Ectodermal cell (in vitro differentiated cells): ENCODE data around the gene LILRB2.

Experiments
- H3K27ac ChIP-seq: 2 replicates; pipeline ENCODE4 v1.7.0; 2013; ENCODE audit warnings: mild to moderate bottlenecking, low read depth, low read length; ENCODE audit not compliant: insufficient read depth, poor library complexity, severe bottlenecking
- H3K27me3 ChIP-seq: 2 replicates; pipeline ENCODE4 v1.7.0; 2013; ENCODE audit warnings: mild to moderate bottlenecking, low read length; ENCODE audit not compliant: insufficient read depth, control insufficient read depth, poor library complexity, severe bottlenecking
- H3K36me3 ChIP-seq: one replicate; pipeline ENCODE4 v1.7.0; 2013; ENCODE audit warnings: low read length; ENCODE audit not compliant: control insufficient read depth, insufficient read depth
- H3K4me1 ChIP-seq: one replicate; pipeline ENCODE4 v1.7.0; 2013; ENCODE audit warnings: low read length; ENCODE audit not compliant: control insufficient read depth, insufficient read depth
- H3K4me3 ChIP-seq: 2 replicates; pipeline ENCODE4 v1.7.0; 2013; ENCODE audit warnings: low read depth, low read length, control low read depth; ENCODE audit not compliant: insufficient read depth
- H3K9me3 ChIP-seq: 2 replicates; pipeline ENCODE4 v1.7.0; 2013; ENCODE audit warnings: mild to moderate bottlenecking, low read length, moderate library complexity; ENCODE audit not compliant: control insufficient read depth
- WGBS, 2 experiments: methylation state at CpG; one replicate each; pipeline ENCODE4 v1.1.7; 2013; ENCODE audit warnings: missing lambda C conversion rate in 2 of 2; 5-methylcytosine and 5-hydroxymethylcytosine counted together

LILRB2 gene

GRCh38 chr19:54317965-54318240 is 37.0 kb upstream of the LILRB2 start:
- no peaks in the 10 kb centered on the region for H3K4me1 ChIP-seq
- no peak overlapping the region for H3K4me3 ChIP-seq
- WGBS, 2 experiments, result 96 to 98% methylated on average over 9 of the region's 9 CpGs
- no peak overlapping the region for H3K27ac ChIP-seq
- H3K9me3 ChIP-seq, result peaks cover 2% of the 10 kb centered on the region
- H3K36me3 ChIP-seq, result no peaks in the 10 kb centered on the region
- no peaks in the 10 kb centered on the region for H3K27me3 ChIP-seq

- H3K4me3 ChIP-seq, result no peak overlapping the region
- no peak overlapping the region for H3K27ac ChIP-seq
- H3K4me1 ChIP-seq, result no peaks in the 10 kb centered on the region
- peaks cover 2% of the 10 kb centered on the region for H3K9me3 ChIP-seq
- H3K36me3 ChIP-seq, result no peaks in the 10 kb centered on the region
- WGBS, 2 experiments, result 84 to 87% methylated on average over 29 of the region's 29 CpGs
- no peaks in the 10 kb centered on the region for H3K27me3 ChIP-seq
Measured at GRCh38 chr19:54317108-54317964, 36.4 kb upstream of the LILRB2 start.

- Histone ChIP-seq H3K27ac (no peak overlapping the region), H3K9me3 (peaks cover 2% of the 10 kb centered on the region), H3K4me3 (no peak overlapping the region), H3K4me1 (no peaks in the 10 kb centered on the region), H3K36me3 (no peaks in the 10 kb centered on the region), H3K27me3 (no peaks in the 10 kb centered on the region)
- 74 to 82% methylated on average over 11 of the region's 11 CpGs for whole genome bisulfite sequencing, 2 experiments
Measured at GRCh38 chr19:54316746-54317107, 35.8 kb upstream of the LILRB2 start.

- Histone ChIP-seq H3K36me3 (no peaks in the 10 kb centered on the region), H3K27me3 (no peaks in the 10 kb centered on the region), H3K4me3 (no peak overlapping the region), H3K27ac (no peak overlapping the region), H3K4me1 (no peaks in the 10 kb centered on the region), H3K9me3 (no peaks in the 10 kb centered on the region)
- WGBS, 2 experiments, result 89 to 93% methylated on average over 10 of the region's 10 CpGs
Measured at GRCh38 chr19:54315956-54316355, 35.0 kb upstream of the LILRB2 start.

GRCh38 chr19:54312436-54313377 is 31.8 kb upstream of the LILRB2 start, which contains the start of gene LILRA5:
Gene LILRA5, minus strand, starts transcription at chr19:54313166. Its CDS starts 147 bp downstream, at chr19:54313019.
- H3K4me3 ChIP-seq, result no peak within 1 kb of the TSS
- no peaks in the 10 kb centered on the region for H3K4me1 ChIP-seq
- H3K27ac ChIP-seq, result no peak within 1 kb of the TSS
- no peaks in the 10 kb centered on the region for H3K27me3 ChIP-seq
- 74% methylated on average over 13 of the region's 13 CpGs for WGBS, 2 experiments
- H3K36me3 ChIP-seq, result no peaks in the 10 kb centered on the region
- no peaks in the 10 kb centered on the region for H3K9me3 ChIP-seq

- WGBS, 2 experiments, result 83% methylated on average over 6 of the region's 6 CpGs
- Histone ChIP-seq H3K9me3 (no peaks in the 10 kb centered on the region), H3K4me3 (no peak overlapping the region), H3K4me1 (no peaks in the 10 kb centered on the region), H3K27ac (no peak overlapping the region), H3K36me3 (no peaks in the 10 kb centered on the region), H3K27me3 (no peaks in the 10 kb centered on the region)
Measured at GRCh38 chr19:54312011-54312410, 31.1 kb upstream of the LILRB2 start.

GRCh38 chr19:54311486-54311885 is 30.6 kb upstream of the LILRB2 start:
- Histone ChIP-seq H3K27ac (no peak overlapping the region), H3K4me1 (no peaks in the 10 kb centered on the region), H3K36me3 (no peaks in the 10 kb centered on the region), H3K27me3 (no peaks in the 10 kb centered on the region), H3K4me3 (no peak overlapping the region), H3K9me3 (no peaks in the 10 kb centered on the region)
- WGBS, 2 experiments, result 84 to 86% methylated on average over 4 to 5 of the region's 5 CpGs

- H3K9me3 ChIP-seq, result no peaks in the 10 kb centered on the region
- 68 to 70% methylated on average over 5 of the region's 5 CpGs for WGBS, 2 experiments
- H3K27ac ChIP-seq, result no peak overlapping the region
- no peaks in the 10 kb centered on the region for H3K27me3 ChIP-seq
- no peaks in the 10 kb centered on the region for H3K4me1 ChIP-seq
- H3K4me3 ChIP-seq, result no peak overlapping the region
- no peaks in the 10 kb centered on the region for H3K36me3 ChIP-seq
Measured at GRCh38 chr19:54310543-54310942, 29.6 kb upstream of the LILRB2 start.

- Histone ChIP-seq H3K4me1 (no peaks in the 10 kb centered on the region), H3K9me3 (no peaks in the 10 kb centered on the region), H3K27ac (no peak overlapping the region), H3K4me3 (no peak overlapping the region), H3K27me3 (no peaks in the 10 kb centered on the region), H3K36me3 (no peaks in the 10 kb centered on the region)
- 77 to 81% methylated on average over 12 of the region's 12 CpGs for WGBS, 2 experiments
Measured at GRCh38 chr19:54309811-54310210, 28.9 kb upstream of the LILRB2 start.

GRCh38 chr19:54307389-54308020 is 26.6 kb upstream of the LILRB2 start:
- Histone ChIP-seq H3K27me3 (no peaks in the 10 kb centered on the region), H3K4me3 (no peak overlapping the region), H3K27ac (no peak overlapping the region), H3K9me3 (no peaks in the 10 kb centered on the region), H3K4me1 (no peaks in the 10 kb centered on the region), H3K36me3 (no peaks in the 10 kb centered on the region)
- 86 to 90% methylated on average over 5 of the region's 5 CpGs for WGBS, 2 experiments
